K562 (cell line): ENCODE data around the gene ZNF778. TPM values are rescaled to one million over a fixed set of nuclear protein-coding genes. Genes with fewer than 3 reads are reported as not detected.

ENCODE experiments used
- ATAC-seq: fragments of 200-7000 bp; cut with Tn5 transposase; 3 replicates; pipeline ENCODE4 v1.9.1; 2020; ENCODE audit warnings: moderate library complexity
- BruUV-seq: library from RNA; stranded (reverse); fragments of 400-500 nt; replicated peaks from 2 replicates; lab custom pipeline; 2021; lab: Mats Ljungman, UMichigan
- CTCF ChIA-PET: fragments of 300-600 bp; formaldehyde crosslinking; extraction: SDS; loops from one replicate; lab custom pipeline; 2021; ENCODE audit warnings: low intra/inter-chr PET ratio; lab: Yijun Ruan, JAX
- POLR2A ChIA-PET: fragments of 300-600, 350-650 bp; sonication (Branson Sonifier 250); formaldehyde crosslinking; extraction: SDS; loops from one replicate; lab custom pipeline; 2021; ENCODE audit warnings: antibody characterized with exemption, inconsistent platforms; lab: Yijun Ruan, JAX
- DNase-seq, 4 experiments: peaks; one replicate each; pipeline versions ENCODE4 v3.0.0 to v3.0.0-alpha.2; 2011 to 2018; ENCODE audit warnings: low spot score in 3 of 4, mixed read lengths in 3 of 4; ENCODE audit errors: extremely low read depth in 1 of 4
- FAIRE-seq: peaks from 2 replicates; lab custom pipeline; 2011; peaks lifted over from hg19 to GRCh38; lab: Jason Lieb, UNC
- H2AFZ ChIP-seq: 2 replicates; pipeline ENCODE4 v1.6.0; 2011; ENCODE audit warnings: low read depth, low read length, control low read depth, inconsistent platforms
- H3K27ac ChIP-seq: fragments of 200-600 bp; 3 replicates; pipeline ENCODE4 v1.8.0; 2011; ENCODE audit warnings: low read depth, mild to moderate bottlenecking, control low read depth, inconsistent platforms, low read length, moderate library complexity, mixed read lengths; ENCODE audit errors: extremely low read depth
- H3K27me3 ChIP-seq, 2 experiments: fragments of 300-600 bp in 1 of 2; 2 replicates in 1 of 2; 3 replicates in 1 of 2; pipeline versions ENCODE4 v1.6.0 to v1.8.0; 2011; ENCODE audit warnings: inconsistent platforms in 2 of 2, low read length in 2 of 2, mild to moderate bottlenecking in 1 of 2, mixed read lengths in 1 of 2, moderate library complexity in 1 of 2; ENCODE audit not compliant: control insufficient read depth in 2 of 2, insufficient read depth in 2 of 2
- H3K36me3 ChIP-seq: fragments of 300-600 bp; 3 replicates; pipeline ENCODE4 v1.8.0; 2011; ENCODE audit warnings: mild to moderate bottlenecking, low read length, inconsistent platforms; ENCODE audit not compliant: control insufficient read depth, insufficient read depth
- H3K4me1 ChIP-seq, 2 experiments: fragments of 200-600 bp in 1 of 2; replicated peaks in 1 of 2; 2 replicates in 1 of 2; 3 replicates in 1 of 2; pipeline versions ENCODE4 v1.5.1 to v1.8.0; 2011; ENCODE audit warnings: inconsistent platforms in 2 of 2, low read length in 2 of 2, mild to moderate bottlenecking in 1 of 2, mixed read lengths in 1 of 2, moderate library complexity in 1 of 2; ENCODE audit not compliant: control insufficient read depth in 2 of 2, insufficient read depth in 2 of 2
- H3K4me2 ChIP-seq: 2 replicates; pipeline ENCODE4 v1.6.1; 2011; ENCODE audit warnings: low read length, control low read depth, inconsistent platforms, mixed read lengths; ENCODE audit not compliant: insufficient read depth
- H3K4me3 ChIP-seq: fragments of 200-600 bp; sonication (generic), shearing (Covaris generic); 2 replicates; pipeline ENCODE4 v1.5.1; 2016; ENCODE audit warnings: control low read depth, inconsistent platforms
- H3K79me2 ChIP-seq: fragments of 200-600 bp; 3 replicates; pipeline ENCODE4 v1.8.0; 2011; ENCODE audit warnings: low read length, inconsistent platforms; ENCODE audit not compliant: control insufficient read depth, insufficient read depth
- H3K9ac ChIP-seq, 2 experiments: 2 replicates each; pipeline versions ENCODE4 v1.6.0 to v1.6.1; 2011; ENCODE audit warnings: low read depth in 2 of 2, low read length in 2 of 2, control low read depth in 1 of 2, inconsistent platforms in 1 of 2, mild to moderate bottlenecking in 1 of 2, mixed read lengths in 1 of 2; ENCODE audit not compliant: insufficient read depth in 1 of 2
- H3K9me1 ChIP-seq: one replicate; pipeline ENCODE4 v1.6.0; 2011; ENCODE audit warnings: inconsistent platforms, mild to moderate bottlenecking, low read length, moderate library complexity; ENCODE audit not compliant: control insufficient read depth, insufficient read depth
- H3K9me3 ChIP-seq: replicated peaks from 2 replicates; pipeline ENCODE4 v1.5.1; 2011; ENCODE audit warnings: low read depth, low read length, inconsistent platforms; ENCODE audit not compliant: control insufficient read depth, insufficient read depth
- H4K20me1 ChIP-seq: replicated peaks from 2 replicates; pipeline ENCODE4 v1.6.1; 2011; ENCODE audit warnings: low read length, inconsistent platforms, mixed read lengths; ENCODE audit not compliant: control insufficient read depth, insufficient read depth
- NONO ChIP-seq, 2 experiments: fragments of 200-400 bp in 1 of 2; fragments of 450-650 bp in 1 of 2; formaldehyde crosslinking in 1 of 2; IDR thresholded peaks; 2 replicates each; pipeline ENCODE4 v1.6.1; 2017; ENCODE audit warnings: low read depth in 2 of 2, mild to moderate bottlenecking in 2 of 2, moderate library complexity in 2 of 2, low read length in 1 of 2
- POLR2A ChIP-seq: fragments of 450-650 bp; conservative IDR thresholded peaks from 2 replicates; pipeline ENCODE4 v1.6.1; 2016
- SAFB ChIP-seq: fragments of 200-400 bp; formaldehyde crosslinking; IDR thresholded peaks from 2 replicates; pipeline ENCODE4 v1.6.1; 2017; ENCODE audit warnings: low read depth, low read length, borderline replicate concordance
- THRAP3 ChIP-seq: fragments of 450-650 bp; IDR thresholded peaks from 2 replicates; pipeline ENCODE4 v1.6.1; 2016; ENCODE audit warnings: mild to moderate bottlenecking, inconsistent platforms, borderline replicate concordance
- ZNF41 ChIP-seq: fragments of 250-450 bp; sonication (Bioruptor Pico); conservative IDR thresholded peaks from 2 replicates; pipeline ENCODE4 v1.4.0; 2020; ENCODE audit warnings: mild to moderate bottlenecking
- ZNF609 ChIP-seq: sonication (generic); formaldehyde crosslinking; IDR thresholded peaks from 2 replicates; pipeline ENCODE4 v1.8.1; 2023; ENCODE audit warnings: missing genetic modification reagents, mild to moderate bottlenecking, borderline replicate concordance
- WGBS: fragments of 100-300 bp; shearing (Covaris generic); methylation state at CpG from one replicate; pipeline ENCODE4 v1.1.6; 2016; ENCODE audit warnings: low coverage, mixed read lengths; ENCODE audit not compliant: insufficient coverage; ENCODE audit errors: missing lambda C conversion rate; 5-methylcytosine and 5-hydroxymethylcytosine counted together
- in situ Hi-C: fragments of 300-500 bp; cut with MboI; formaldehyde crosslinking; loops from 4 replicates; pipeline ENCODE4 v1.15.0; 2018; ENCODE audit warnings: inconsistent platforms, mixed read lengths
- intact Hi-C: fragments of 100-400 bp; cut with micrococcal nuclease; formaldehyde crosslinking; loops from 2 replicates; pipeline ENCODE4 v1.14.2; 2022
- polyA plus RNA-seq, 8 experiments: library from polyadenylated mRNA; depleted of rRNA in 4 of 8; stranded (reverse) in 5 of 8; unstranded in 3 of 8; fragments of >200 nt; fragmentation: Nextera tagmentation in 2 of 8; fragmentation: Illumina TruSeq in 1 of 8; extraction: Ambion mirVana in 2 of 8; extraction: Trizol in 1 of 8; gene quantifications; 2 replicates each; pipeline versions ENCODE4 v1.2.1 to v1.2.3, GENCODE V29; 2011 to 2014; ENCODE audit warnings: inconsistent platforms in 1 of 8, missing spikeins in 1 of 8
- total RNA-seq, 7 experiments: library from RNA; depleted of rRNA in 6 of 7; stranded (reverse); fragments of >200 nt in 6 of 7; fragmentation: Illumina TruSeq in 2 of 7; extraction: Trizol in 2 of 7; gene quantifications; 2 replicates each; pipeline versions ENCODE4 v1.2.1 to v1.2.3, GENCODE V29; 2011 to 2021; ENCODE audit warnings: low replicate concordance in 1 of 7
- TF ChIP-seq, protein P1 (sequence below): fragments of 450-650 bp; formaldehyde crosslinking; IDR thresholded peaks from 2 replicates; pipeline ENCODE4 v1.4.0; 2020; ENCODE audit warnings: mild to moderate bottlenecking, moderate library complexity
- TF ChIP-seq, protein P2 (sequence below), 3 experiments: fragments of 200-800 bp in 1 of 3; fragments of 250-450 bp in 1 of 3; fragments of 450-650 bp in 1 of 3; sonication (Bioruptor Pico) in 1 of 3; sonication (Bioruptor generic) in 1 of 3; formaldehyde crosslinking in 1 of 3; IDR thresholded peaks; 2 replicates each; pipeline versions ENCODE4 v1.6.1 to v1.8.0; 2016 to 2022; ENCODE audit warnings: mild to moderate bottlenecking in 2 of 3, missing genetic modification characterization in 2 of 3, missing compliant biosample characterization in 1 of 3, moderate library complexity in 1 of 3
- TF ChIP-seq, protein P3 (sequence below): fragments of 250-450 bp; sonication (Bioruptor Pico); IDR thresholded peaks from 2 replicates; pipeline ENCODE4 v1.8.0; 2022; ENCODE audit warnings: inconsistent platforms

ZNF778 gene
- total and polyA plus RNA-seq, 9 of the 15 experiments (the other 6 are each of a cell fraction or from before 2014, with no cell fraction given), result 0.70 to 60.6 (median 7.5) TPM

- peaks cover 7% of the 10 kb centered on the region for H3K79me2 ChIP-seq
- H3K4me1 ChIP-seq, result peaks cover 0 to 39% of the 10 kb centered on the region in 2 experiments; a peak in 3 of 5 replicates
- DNase-seq (no peak), FAIRE-seq (no peak), ATAC-seq (no peak)
- H3K9me1 ChIP-seq, result no peaks in the 10 kb centered on the region
- in situ Hi-C loops, result no loop called here
- no peak overlapping the region for H2AFZ ChIP-seq
- intact Hi-C loops, result no loop called here
- no peaks in the 10 kb centered on the region for H3K27me3 ChIP-seq
- no peaks in the 10 kb centered on the region for H3K36me3 ChIP-seq
- peaks cover 4% of the 10 kb centered on the region for H3K9me3 ChIP-seq
- 53% methylated on average over 9 of the region's 12 CpGs for WGBS
- no peak overlapping the region for H3K27ac ChIP-seq
- H3K4me3 ChIP-seq, result no peak overlapping the region
- H4K20me1 ChIP-seq, result no peaks in the 10 kb centered on the region
- BruUV-seq, result no TSS peak
- ChIA-PET POLR2A (interaction anchor here (1.2 kb wide), 1 partner anchor 83 kb away, joined by 3 read pairs; no protein-coding TSS in a partner anchor), CTCF (no interaction called here)
- no peak overlapping the region for H3K4me2 ChIP-seq
- peak overlapping the region in 1 of 2 experiments; percentile 68; a peak in 2 of 4 replicates for H3K9ac ChIP-seq
- TF ChIP-seq, protein P1, sequence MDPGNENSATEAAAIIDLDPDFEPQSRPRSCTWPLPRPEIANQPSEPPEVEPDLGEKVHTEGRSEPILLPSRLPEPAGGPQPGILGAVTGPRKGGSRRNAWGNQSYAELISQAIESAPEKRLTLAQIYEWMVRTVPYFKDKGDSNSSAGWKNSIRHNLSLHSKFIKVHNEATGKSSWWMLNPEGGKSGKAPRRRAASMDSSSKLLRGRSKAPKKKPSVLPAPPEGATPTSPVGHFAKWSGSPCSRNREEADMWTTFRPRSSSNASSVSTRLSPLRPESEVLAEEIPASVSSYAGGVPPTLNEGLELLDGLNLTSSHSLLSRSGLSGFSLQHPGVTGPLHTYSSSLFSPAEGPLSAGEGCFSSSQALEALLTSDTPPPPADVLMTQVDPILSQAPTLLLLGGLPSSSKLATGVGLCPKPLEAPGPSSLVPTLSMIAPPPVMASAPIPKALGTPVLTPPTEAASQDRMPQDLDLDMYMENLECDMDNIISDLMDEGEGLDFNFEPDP (CRISPR knock-in tag), result no peak
- TF ChIP-seq NONO (IDR thresholded peaks at IDR 0.05; ENCODE audit: low read depth in 2 of 2, low read length in 1 of 2), result no peak
- no peak for TF ChIP-seq ZNF609 (CRISPR knock-in tag)
- TF ChIP-seq POLR2A, result peak; percentile 37; the same call in 1 of the 2 replicates
- TF ChIP-seq THRAP3, result no peak
- no peak for TF ChIP-seq ZNF41 (CRISPR knock-in tag)
- TF ChIP-seq, protein P2, sequence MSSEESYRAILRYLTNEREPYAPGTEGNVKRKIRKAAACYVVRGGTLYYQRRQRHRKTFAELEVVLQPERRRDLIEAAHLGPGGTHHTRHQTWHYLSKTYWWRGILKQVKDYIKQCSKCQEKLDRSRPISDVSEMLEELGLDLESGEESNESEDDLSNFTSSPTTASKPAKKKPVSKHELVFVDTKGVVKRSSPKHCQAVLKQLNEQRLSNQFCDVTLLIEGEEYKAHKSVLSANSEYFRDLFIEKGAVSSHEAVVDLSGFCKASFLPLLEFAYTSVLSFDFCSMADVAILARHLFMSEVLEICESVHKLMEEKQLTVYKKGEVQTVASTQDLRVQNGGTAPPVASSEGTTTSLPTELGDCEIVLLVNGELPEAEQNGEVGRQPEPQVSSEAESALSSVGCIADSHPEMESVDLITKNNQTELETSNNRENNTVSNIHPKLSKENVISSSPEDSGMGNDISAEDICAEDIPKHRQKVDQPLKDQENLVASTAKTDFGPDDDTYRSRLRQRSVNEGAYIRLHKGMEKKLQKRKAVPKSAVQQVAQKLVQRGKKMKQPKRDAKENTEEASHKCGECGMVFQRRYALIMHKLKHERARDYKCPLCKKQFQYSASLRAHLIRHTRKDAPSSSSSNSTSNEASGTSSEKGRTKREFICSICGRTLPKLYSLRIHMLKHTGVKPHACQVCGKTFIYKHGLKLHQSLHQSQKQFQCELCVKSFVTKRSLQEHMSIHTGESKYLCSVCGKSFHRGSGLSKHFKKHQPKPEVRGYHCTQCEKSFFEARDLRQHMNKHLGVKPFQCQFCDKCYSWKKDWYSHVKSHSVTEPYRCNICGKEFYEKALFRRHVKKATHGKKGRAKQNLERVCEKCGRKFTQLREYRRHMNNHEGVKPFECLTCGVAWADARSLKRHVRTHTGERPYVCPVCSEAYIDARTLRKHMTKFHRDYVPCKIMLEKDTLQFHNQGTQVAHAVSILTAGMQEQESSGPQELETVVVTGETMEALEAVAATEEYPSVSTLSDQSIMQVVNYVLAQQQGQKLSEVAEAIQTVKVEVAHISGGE (CRISPR knock-in tag; IDR thresholded peaks at IDR 0.05), result no peak
- no peak for TF ChIP-seq SAFB
- TF ChIP-seq, protein P3, sequence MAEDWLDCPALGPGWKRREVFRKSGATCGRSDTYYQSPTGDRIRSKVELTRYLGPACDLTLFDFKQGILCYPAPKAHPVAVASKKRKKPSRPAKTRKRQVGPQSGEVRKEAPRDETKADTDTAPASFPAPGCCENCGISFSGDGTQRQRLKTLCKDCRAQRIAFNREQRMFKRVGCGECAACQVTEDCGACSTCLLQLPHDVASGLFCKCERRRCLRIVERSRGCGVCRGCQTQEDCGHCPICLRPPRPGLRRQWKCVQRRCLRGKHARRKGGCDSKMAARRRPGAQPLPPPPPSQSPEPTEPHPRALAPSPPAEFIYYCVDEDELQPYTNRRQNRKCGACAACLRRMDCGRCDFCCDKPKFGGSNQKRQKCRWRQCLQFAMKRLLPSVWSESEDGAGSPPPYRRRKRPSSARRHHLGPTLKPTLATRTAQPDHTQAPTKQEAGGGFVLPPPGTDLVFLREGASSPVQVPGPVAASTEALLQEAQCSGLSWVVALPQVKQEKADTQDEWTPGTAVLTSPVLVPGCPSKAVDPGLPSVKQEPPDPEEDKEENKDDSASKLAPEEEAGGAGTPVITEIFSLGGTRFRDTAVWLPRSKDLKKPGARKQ, result no peak
These were observed 25.3 kb downstream of the ZNF778 start for GRCh38 chr16:89242795-89243200.
